Measurements from ENCODE around the gene PCNA.
A peak's percentile ranks its signal among the peaks of the same experiment; 100 is the strongest.

Gene PCNA

DNA sequence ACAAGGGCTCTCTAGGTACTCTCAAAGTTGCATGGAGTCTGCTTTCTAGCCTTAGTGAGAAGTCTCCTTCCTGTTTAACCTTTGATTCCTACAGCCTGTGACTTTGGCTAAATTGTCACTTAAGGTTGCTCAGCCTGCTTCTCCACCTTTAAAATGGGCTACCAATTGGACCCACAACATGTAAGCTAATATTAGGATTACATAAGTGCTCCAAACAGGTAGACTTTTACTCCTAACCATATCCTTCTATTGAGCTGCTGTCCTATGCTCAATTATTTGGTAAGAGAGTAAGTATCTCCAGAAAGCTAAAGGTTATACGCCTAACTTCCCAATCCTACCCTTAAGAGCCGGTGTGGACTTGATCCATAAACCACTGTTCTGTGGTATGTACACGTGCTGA, 2.9 kb downstream of the PCNA start:
- Histone ChIP-seq H3K4me1 (ENCODE audit: low read depth, poor library complexity, severe bottlenecking) (peaks cover 46% of the 10 kb centered on the region), H3K9ac (no peak overlapping the region; the same call in 1 of the 2 replicates), H3K36me3 (ENCODE audit: insufficient read depth) (peaks cover 10% of the 10 kb centered on the region), H2AFZ (ENCODE audit: low read depth) (no peak overlapping the region), H3K27ac (no peak overlapping the region; the same call in 1 of the 2 replicates), H3K4me2 (peak overlapping the region; percentile 91), H3K79me2 (ENCODE audit: insufficient read depth, low read depth) (peaks cover 48% of the 10 kb centered on the region), H3K4me3 (IDR thresholded peaks at IDR 0.05; ENCODE audit: insufficient read depth, low read depth, low read length) (no peak overlapping the region), H4K20me1 (ENCODE audit: insufficient read depth) (peaks cover 5% of the 10 kb centered on the region; the same call in 1 of the 2 replicates), H3K27me3 (ENCODE audit: insufficient read depth, low read depth) (no peaks in the 10 kb centered on the region)
- no peak for TF ChIP-seq CTCF (conservative IDR thresholded peaks at IDR 0.05; ENCODE audit: low read depth, low read length)

- H3K27me3 ChIP-seq (ENCODE audit: insufficient read depth, low read depth): no peaks in the 10 kb centered on the region
- H3K79me2 ChIP-seq (ENCODE audit: insufficient read depth, low read depth): peaks cover 49% of the 10 kb centered on the region
- peaks cover 49% of the 10 kb centered on the region for H3K4me1 ChIP-seq (ENCODE audit: low read depth, poor library complexity, severe bottlenecking)
- peak overlapping the region; percentile 80; the same call in 1 of the 2 replicates for H3K4me2 ChIP-seq
- peak overlapping the region; percentile 77; the same call in 1 of the 2 replicates for H3K27ac ChIP-seq
- peaks cover 10% of the 10 kb centered on the region for H3K36me3 ChIP-seq (ENCODE audit: insufficient read depth)
- no peak overlapping the region for H3K4me3 ChIP-seq (IDR thresholded peaks at IDR 0.05; ENCODE audit: insufficient read depth, low read depth, low read length)
- peaks cover 5% of the 10 kb centered on the region; the same call in 1 of the 2 replicates for H4K20me1 ChIP-seq (ENCODE audit: insufficient read depth)
- H2AFZ ChIP-seq (ENCODE audit: low read depth): no peak overlapping the region
- H3K9ac ChIP-seq: no peak overlapping the region
- no peak for TF ChIP-seq CTCF (conservative IDR thresholded peaks at IDR 0.05; ENCODE audit: low read depth, low read length)
These were observed 5.4 kb downstream of the PCNA start for GRCh38 chr20:5114403-5114802.

- Histone ChIP-seq H3K79me2 (ENCODE audit: insufficient read depth, low read depth) (peaks cover 43% of the 10 kb centered on the region), H3K4me1 (ENCODE audit: low read depth, poor library complexity, severe bottlenecking) (peaks cover 49% of the 10 kb centered on the region), H3K27ac (peak overlapping the region; percentile 77), H2AFZ (ENCODE audit: low read depth) (peak overlapping the region; percentile 75), H4K20me1 (ENCODE audit: insufficient read depth) (peaks cover 5% of the 10 kb centered on the region; the same call in 1 of the 2 replicates), H3K4me2 (peak overlapping the region; percentile 80), H3K36me3 (ENCODE audit: insufficient read depth) (peaks cover 8% of the 10 kb centered on the region), H3K9ac (peak overlapping the region; percentile 68; the same call in 1 of the 2 replicates), H3K4me3 (IDR thresholded peaks at IDR 0.05; ENCODE audit: insufficient read depth, low read depth, low read length) (peak overlapping the region; percentile 47), H3K27me3 (ENCODE audit: insufficient read depth, low read depth) (no peaks in the 10 kb centered on the region)
- TF ChIP-seq CTCF (conservative IDR thresholded peaks at IDR 0.05; ENCODE audit: low read depth, low read length): no peak
These were observed 6.2 kb downstream of the PCNA start for GRCh38 chr20:5113615-5113986.

GRCh38 chr20:5109276-5109675, 10.5 kb downstream of the PCNA start:
- Histone ChIP-seq H3K27ac (no peak overlapping the region), H3K36me3 (ENCODE audit: insufficient read depth) (no peaks in the 10 kb centered on the region)
- TF ChIP-seq CTCF (conservative IDR thresholded peaks at IDR 0.05; ENCODE audit: low read depth, low read length): no peak

More at GRCh38 chr20:5109276-5109675, 10.5 kb downstream of the PCNA start:
- Histone ChIP-seq H3K4me2 (no peak overlapping the region), H3K4me1 (ENCODE audit: low read depth, poor library complexity, severe bottlenecking) (peaks cover 13% of the 10 kb centered on the region), H4K20me1 (ENCODE audit: insufficient read depth) (no peaks in the 10 kb centered on the region), H3K9ac (no peak overlapping the region), H2AFZ (ENCODE audit: low read depth) (no peak overlapping the region), H3K27me3 (ENCODE audit: insufficient read depth, low read depth) (no peaks in the 10 kb centered on the region), H3K4me3 (IDR thresholded peaks at IDR 0.05; ENCODE audit: insufficient read depth, low read depth, low read length) (no peak overlapping the region), H3K79me2 (ENCODE audit: insufficient read depth, low read depth) (peaks cover 5% of the 10 kb centered on the region)

Data from KMS-11 (cell line).